SK-N-SH (cell line): ENCODE measurements around the gene CASS4.

Experiments
- CTCF ChIP-seq: fragments of 200-600 bp; sonication (generic); IDR thresholded peaks from 2 replicates; pipeline ENCODE4 v1.6.1; 2017; ENCODE audit warnings: antibody characterized with exemption, mild to moderate bottlenecking, moderate library complexity
- RFX5 ChIP-seq: IDR thresholded peaks from 2 replicates; pipeline ENCODE4 v1.6.1; 2012; ENCODE audit warnings: mild to moderate bottlenecking, improper control_type of control experiment, low read length
- USF2 ChIP-seq: fragments of 150-350 bp; IDR thresholded peaks from 2 replicates; pipeline ENCODE4 v1.6.1; 2017; ENCODE audit warnings: antibody characterized with exemption, low read length, low read depth, borderline replicate concordance

- TF ChIP-seq RFX5, result no peak
- TF ChIP-seq CTCF, result no peak
- TF ChIP-seq USF2, result no peak
Measured at GRCh38 chr20:56381501-56381900, 30.6 kb upstream of the CASS4 start.
